Chondrocyte (in vitro differentiated cells): ENCODE measurements around the gene RAB31. TPM values are rescaled to one million over a fixed set of nuclear protein-coding genes. Genes with fewer than 3 reads are reported as not detected.
"Not testable (repeated sequence)": the region's sequence is repeated elsewhere in the genome, so short reads cannot be mapped to it uniquely, and the experiment has no call there.

Experiments used
- DNase-seq: peaks from one replicate; pipeline ENCODE4 v3.0.0; 2021; ENCODE audit warnings: mixed read lengths, low spot score
- H3K27ac Mint-ChIP-seq: one replicate; pipeline ENCODE4 v1.8.0; 2021; ENCODE audit warnings: mild to moderate bottlenecking, moderate library complexity, mixed read lengths; ENCODE audit not compliant: unreplicated experiment
- H3K27me3 Mint-ChIP-seq: 2 replicates; pipeline ENCODE4 v1.8.0; 2021; ENCODE audit warnings: low read depth, mixed read lengths
- H3K36me3 Mint-ChIP-seq: 2 replicates; pipeline ENCODE4 v1.8.0; 2021; ENCODE audit warnings: low read depth, mixed read lengths
- H3K4me1 Mint-ChIP-seq: 2 replicates; pipeline ENCODE4 v1.8.0; 2021; ENCODE audit warnings: low read depth, mild to moderate bottlenecking, mixed read lengths
- H3K4me3 Mint-ChIP-seq: one replicate; pipeline ENCODE4 v1.8.0; 2021; ENCODE audit warnings: mild to moderate bottlenecking, moderate library complexity, mixed read lengths; ENCODE audit not compliant: unreplicated experiment
- H3K9me3 Mint-ChIP-seq: 2 replicates; pipeline ENCODE4 v1.8.0; 2021; ENCODE audit warnings: low read depth, mixed read lengths
- CTCF ChIP-seq: fragments of 200-600 bp; sonication (generic); IDR thresholded peaks from 2 replicates; pipeline ENCODE4 v1.5.0; 2021; ENCODE audit warnings: antibody characterized with exemption, mild to moderate bottlenecking, moderate library complexity
- total RNA-seq: library from RNA; stranded (reverse); gene quantifications from 3 replicates; pipeline ENCODE4 v1.2.1, GENCODE V29; 2021

RAB31 gene
- total RNA-seq, 1 donor from 2014 or later: 87.7 TPM

DNA sequence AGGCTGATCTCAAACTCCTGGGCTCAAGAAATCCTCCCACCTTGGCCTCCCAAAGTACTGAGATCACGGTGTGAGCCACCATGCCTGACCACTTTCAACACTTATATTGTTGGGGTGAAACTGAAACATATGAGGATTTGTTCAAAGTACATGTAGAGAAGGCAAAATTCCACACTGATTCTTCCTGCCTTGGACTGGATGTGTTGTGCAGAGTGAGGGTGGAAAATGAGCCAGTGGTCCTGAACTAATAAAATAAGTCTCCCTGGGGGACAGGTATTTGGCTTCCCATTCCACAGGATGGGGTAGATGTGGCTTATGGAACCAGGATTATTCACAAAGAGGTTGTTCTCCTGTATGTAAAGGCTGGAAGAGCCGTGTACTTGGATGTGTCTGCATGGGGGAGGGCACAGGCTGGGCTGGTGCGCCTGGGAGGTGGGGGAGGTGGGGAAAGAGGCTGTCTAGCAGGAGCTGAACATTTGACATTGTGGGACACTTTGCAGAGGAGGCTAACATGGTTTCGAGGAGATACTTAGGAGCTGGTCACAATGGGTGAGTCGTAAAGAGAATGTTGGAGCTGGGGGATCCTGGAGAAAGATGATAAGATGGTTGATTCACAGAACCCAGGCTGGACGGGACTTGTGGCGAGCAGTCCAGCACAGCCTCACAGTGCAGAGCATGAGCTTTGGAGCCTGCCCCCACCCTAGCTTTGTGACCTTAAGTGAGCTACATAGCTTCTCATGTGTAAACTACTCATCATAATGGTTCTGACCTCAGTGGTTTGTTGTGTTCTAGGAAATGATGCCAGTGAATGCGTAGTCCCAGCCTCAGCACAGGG lies 177.3 kb downstream of the RAB31 start, which contains the start of gene TXNDC2:
Gene TXNDC2, plus strand, starts transcription at position 804 of the 835 bp plus-strand sequence. CDS start 708 bp downstream, outside the sequence.
- no peak for DNase-seq
- peaks cover 11% of the 10 kb centered on the region for H3K4me1 Mint-ChIP-seq

GRCh38 chr18:9886005-9886348 lies 177.9 kb downstream of the RAB31 start:
- no peak for TF ChIP-seq CTCF
- Mint-ChIP-seq H3K36me3 (no peaks in the 10 kb centered on the region), H3K27me3 (no peaks in the 10 kb centered on the region), H3K27ac (no peak overlapping the region), H3K4me3 (no peak overlapping the region), H3K9me3 (no peaks in the 10 kb centered on the region), H3K4me1 (peaks cover 11% of the 10 kb centered on the region)
- DNase-seq: no peak

More for the DNA sequence above, 177.3 kb downstream of the RAB31 start, which contains the start of gene TXNDC2:
- no peaks in the 10 kb centered on the region for H3K36me3 Mint-ChIP-seq
- no peak within 1 kb of the TSS for H3K4me3 Mint-ChIP-seq
- H3K27me3 Mint-ChIP-seq: no peaks in the 10 kb centered on the region
- H3K9me3 Mint-ChIP-seq: no peaks in the 10 kb centered on the region
- TF ChIP-seq CTCF: no peak
- H3K27ac Mint-ChIP-seq: no peak within 1 kb of the TSS

GRCh38 chr18:9887992-9888391 lies 179.9 kb downstream of the RAB31 start:
- DNase-seq: no peak
- no peak overlapping the region for H3K4me3 Mint-ChIP-seq
- no peak for TF ChIP-seq CTCF

DNA sequence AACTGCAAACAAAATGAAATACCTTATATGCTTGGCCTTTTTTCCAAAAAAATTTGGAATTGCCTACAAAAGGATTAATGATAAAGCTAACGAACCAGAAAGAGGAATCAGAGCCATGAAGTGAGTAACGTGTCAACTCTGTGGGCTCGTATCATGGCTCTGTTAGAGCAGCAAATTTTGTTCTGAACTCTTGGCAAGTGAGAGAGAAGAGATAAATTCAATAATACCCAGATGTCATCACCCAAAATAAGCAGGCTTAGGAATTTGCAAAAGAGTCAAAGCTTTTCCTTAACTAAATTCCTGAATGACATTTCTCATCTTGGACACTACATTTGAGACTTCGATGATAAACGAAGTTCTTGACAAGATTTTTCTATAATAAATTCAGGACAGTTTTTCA lies 182.1 kb downstream of the RAB31 start:
- no peaks in the 10 kb centered on the region for H3K9me3 Mint-ChIP-seq
- no peak for TF ChIP-seq CTCF
- no peaks in the 10 kb centered on the region for H3K27me3 Mint-ChIP-seq
- no peak for DNase-seq
- H3K4me3 Mint-ChIP-seq: no peak overlapping the region
- peaks cover 5% of the 10 kb centered on the region for H3K4me1 Mint-ChIP-seq
- H3K36me3 Mint-ChIP-seq: no peaks in the 10 kb centered on the region
- no peak overlapping the region for H3K27ac Mint-ChIP-seq

More at GRCh38 chr18:9887992-9888391, 179.9 kb downstream of the RAB31 start:
- no peaks in the 10 kb centered on the region for H3K36me3 Mint-ChIP-seq
- no peak overlapping the region for H3K27ac Mint-ChIP-seq
- no peaks in the 10 kb centered on the region for H3K27me3 Mint-ChIP-seq
- no peaks in the 10 kb centered on the region for H3K9me3 Mint-ChIP-seq
- peaks cover 8% of the 10 kb centered on the region for H3K4me1 Mint-ChIP-seq

GRCh38 chr18:9890957-9891356 lies 182.9 kb downstream of the RAB31 start:
- DNase-seq: no peak
- H3K4me3 Mint-ChIP-seq: no peak overlapping the region
- TF ChIP-seq CTCF: no peak
- H3K27me3 Mint-ChIP-seq: no peaks in the 10 kb centered on the region
- H3K36me3 Mint-ChIP-seq: no peaks in the 10 kb centered on the region
- peaks cover 5% of the 10 kb centered on the region for H3K4me1 Mint-ChIP-seq
- no peak overlapping the region for H3K27ac Mint-ChIP-seq
- H3K9me3 Mint-ChIP-seq: no peaks in the 10 kb centered on the region

GRCh38 chr18:9891515-9891914 lies 183.4 kb downstream of the RAB31 start:
- not testable (repeated sequence) for H3K36me3 Mint-ChIP-seq, H3K9me3 Mint-ChIP-seq, H3K4me3 Mint-ChIP-seq, DNase-seq, H3K27ac Mint-ChIP-seq, H3K4me1 Mint-ChIP-seq, H3K27me3 Mint-ChIP-seq
